GM19372 (cell line): ENCODE results near the gene HRK.
A peak's percentile ranks its signal among the peaks of the same experiment; 100 is the strongest.

ENCODE experiments used
- ATAC-seq: cut with Tn5 transposase; IDR thresholded peaks from one replicate; pipeline ENCODE4 v1.9.1; 2021; ENCODE audit warnings: mild to moderate bottlenecking, low read depth, moderate library complexity; ENCODE audit not compliant: unreplicated experiment

The HRK gene

GRCh38 chr12:116901612-116902011, 20.4 kb upstream of the HRK start:
- no peak for ATAC-seq

GRCh38 chr12:116898669-116899068, 17.4 kb upstream of the HRK start:
- ATAC-seq, result no peak

- no peak for ATAC-seq
Measured at GRCh38 chr12:116897476-116897875, 16.2 kb upstream of the HRK start.

GRCh38 chr12:116896411-116896924, 15.2 kb upstream of the HRK start:
- ATAC-seq, result no peak

- no peak for ATAC-seq
Measured at GRCh38 chr12:116894913-116895312, 13.7 kb upstream of the HRK start.

GRCh38 chr12:116892349-116893140, 11.3 kb upstream of the HRK start:
- no peak for ATAC-seq

GRCh38 chr12:116891019-116891418, 9.8 kb upstream of the HRK start:
- ATAC-seq, result no peak

- ATAC-seq, result no peak
Measured at GRCh38 chr12:116890330-116890729, 9.1 kb upstream of the HRK start.

- no peak for ATAC-seq
Measured at GRCh38 chr12:116887897-116888296, 6.7 kb upstream of the HRK start.

GRCh38 chr12:116887244-116887643, 6.0 kb upstream of the HRK start:
- ATAC-seq, result no peak

- ATAC-seq, result no peak
Measured at GRCh38 chr12:116885491-116885890, 4.2 kb upstream of the HRK start.

GRCh38 chr12:116884871-116885270, 3.6 kb upstream of the HRK start:
- no peak for ATAC-seq

GRCh38 chr12:116882742-116883141, 1.5 kb upstream of the HRK start:
- ATAC-seq, result no peak

- ATAC-seq, result no peak
Measured at GRCh38 chr12:116881877-116882507, 751 bp upstream of the HRK start.

- ATAC-seq, result peak; percentile 78
Measured at GRCh38 chr12:116880817-116881324, 370 bp downstream of the HRK start.

GRCh38 chr12:116880213-116880816, 926 bp downstream of the HRK start:
- ATAC-seq, result no peak

- no peak for ATAC-seq
Measured at GRCh38 chr12:116879509-116880212, 1.6 kb downstream of the HRK start.

GRCh38 chr12:116878567-116879508, 2.4 kb downstream of the HRK start:
- ATAC-seq, result no peak

GRCh38 chr12:116876151-116876869, 4.9 kb downstream of the HRK start:
- no peak for ATAC-seq
